CD1c-positive myeloid dendritic cell (primary cell): Measurements from ENCODE around the gene PHF21B.

Experiments
- DNase-seq: peaks from one replicate; pipeline ENCODE4 v3.0.0-alpha.2; 2016; ENCODE audit errors: extremely low spot score

Gene PHF21B

GRCh38 chr22:44893731-44894080 lies 116.1 kb downstream of the PHF21B start:
- no peak for DNase-seq

- no peak for DNase-seq
These were observed 116.7 kb downstream of the PHF21B start for GRCh38 chr22:44892803-44893730.

- no peak for DNase-seq
These were observed 117.6 kb downstream of the PHF21B start for GRCh38 chr22:44892243-44892642.

GRCh38 chr22:44891791-44892190 lies 118.0 kb downstream of the PHF21B start:
- no peak for DNase-seq

- DNase-seq: no peak
These were observed 118.5 kb downstream of the PHF21B start for GRCh38 chr22:44891293-44891747.

GRCh38 chr22:44890416-44891292 lies 119.2 kb downstream of the PHF21B start:
- no peak for DNase-seq

GRCh38 chr22:44889255-44889878 lies 120.4 kb downstream of the PHF21B start:
- no peak for DNase-seq

GRCh38 chr22:44888491-44889254 lies 121.1 kb downstream of the PHF21B start:
- DNase-seq: no peak

- DNase-seq: no peak
These were observed 121.9 kb downstream of the PHF21B start for GRCh38 chr22:44887941-44888366.

GRCh38 chr22:44885806-44886360 lies 123.9 kb downstream of the PHF21B start:
- DNase-seq: no peak

- DNase-seq: no peak
These were observed 124.6 kb downstream of the PHF21B start for GRCh38 chr22:44884968-44885805.

GRCh38 chr22:44884562-44884961 lies 125.2 kb downstream of the PHF21B start:
- DNase-seq: no peak

GRCh38 chr22:44883011-44883421 lies 126.8 kb downstream of the PHF21B start:
- no peak for DNase-seq

- no peak for DNase-seq
These were observed 127.4 kb downstream of the PHF21B start for GRCh38 chr22:44882226-44882905.

- no peak for DNase-seq
These were observed 128.2 kb downstream of the PHF21B start for GRCh38 chr22:44881624-44882023.

- DNase-seq: no peak
These were observed 129.1 kb downstream of the PHF21B start for GRCh38 chr22:44880610-44881290.

- no peak for DNase-seq
These were observed 130.5 kb downstream of the PHF21B start for GRCh38 chr22:44879301-44879680.

- DNase-seq: no peak
These were observed 131.1 kb downstream of the PHF21B start for GRCh38 chr22:44878483-44879300.
